Cardiac muscle cell (in vitro differentiated cells and primary cell): ENCODE data around the gene MISP. TPM values are rescaled to one million over a fixed set of nuclear protein-coding genes. Genes with fewer than 3 reads are reported as not detected.

ENCODE experiments used
- DNase-seq, 2 donors: peaks; one replicate each; pipeline versions ENCODE4 v3.0.0 to v3.0.0-alpha.2; 2010 to 2017; ENCODE audit warnings: low read depth in 1 of 2, low spot score in 1 of 2
- H3K27ac ChIP-seq: fragments of 200-600 bp; sonication (generic); 2 replicates; pipeline ENCODE4 v1.5.1; 2016
- H3K27me3 ChIP-seq: fragments of 200-600 bp; sonication (generic); 2 replicates; pipeline ENCODE4 v1.6.0; 2016; ENCODE audit warnings: control low read depth
- H3K36me3 ChIP-seq: fragments of 200-600 bp; sonication (generic); 2 replicates; pipeline ENCODE4 v1.5.1; 2016; ENCODE audit warnings: control low read depth
- H3K4me1 ChIP-seq: fragments of 200-600 bp; sonication (generic); 2 replicates; pipeline ENCODE4 v1.8.1; 2017; ENCODE audit warnings: low read depth, mild to moderate bottlenecking, mixed run types
- H3K4me3 ChIP-seq: fragments of 200-600 bp; sonication (generic); 2 replicates; pipeline ENCODE4 v1.5.1; 2016; ENCODE audit warnings: mild to moderate bottlenecking
- H3K9me3 ChIP-seq: fragments of 200-600 bp; sonication (generic); 2 replicates; pipeline ENCODE4 v1.5.1; 2017; ENCODE audit warnings: low read depth, mild to moderate bottlenecking, control low read depth
- polyA plus RNA-seq: library from polyadenylated mRNA; unstranded; fragments of >200 nt; fragmentation: Nextera tagmentation; extraction: Ambion mirVana; gene quantifications from 2 replicates; pipeline ENCODE4 v1.2.1, GENCODE V29; 2016
- total RNA-seq: library from RNA; depleted of rRNA; stranded (reverse); fragments of >200 nt; gene quantifications from 2 replicates; pipeline ENCODE4 v1.2.3, GENCODE V29; 2016
- TF ChIP-seq, protein P1 (sequence below): IDR thresholded peaks from 2 replicates; pipeline ENCODE4 v1.5.1; 2012; ENCODE audit warnings: low read depth, mild to moderate bottlenecking, low read length

The MISP gene
- total and polyA plus RNA-seq, 2 experiments from 2014 or later: 1.2 TPM; not detected in 1

- Histone ChIP-seq H3K27me3 (no peaks in the 10 kb centered on the region), H3K36me3 (no peaks in the 10 kb centered on the region), H3K9me3 (no peaks in the 10 kb centered on the region), H3K4me1 (peaks cover 10% of the 10 kb centered on the region), H3K4me3 (no peak overlapping the region), H3K27ac (peak overlapping the region; percentile 64)
- no peak for DNase-seq
- TF ChIP-seq, protein P1, sequence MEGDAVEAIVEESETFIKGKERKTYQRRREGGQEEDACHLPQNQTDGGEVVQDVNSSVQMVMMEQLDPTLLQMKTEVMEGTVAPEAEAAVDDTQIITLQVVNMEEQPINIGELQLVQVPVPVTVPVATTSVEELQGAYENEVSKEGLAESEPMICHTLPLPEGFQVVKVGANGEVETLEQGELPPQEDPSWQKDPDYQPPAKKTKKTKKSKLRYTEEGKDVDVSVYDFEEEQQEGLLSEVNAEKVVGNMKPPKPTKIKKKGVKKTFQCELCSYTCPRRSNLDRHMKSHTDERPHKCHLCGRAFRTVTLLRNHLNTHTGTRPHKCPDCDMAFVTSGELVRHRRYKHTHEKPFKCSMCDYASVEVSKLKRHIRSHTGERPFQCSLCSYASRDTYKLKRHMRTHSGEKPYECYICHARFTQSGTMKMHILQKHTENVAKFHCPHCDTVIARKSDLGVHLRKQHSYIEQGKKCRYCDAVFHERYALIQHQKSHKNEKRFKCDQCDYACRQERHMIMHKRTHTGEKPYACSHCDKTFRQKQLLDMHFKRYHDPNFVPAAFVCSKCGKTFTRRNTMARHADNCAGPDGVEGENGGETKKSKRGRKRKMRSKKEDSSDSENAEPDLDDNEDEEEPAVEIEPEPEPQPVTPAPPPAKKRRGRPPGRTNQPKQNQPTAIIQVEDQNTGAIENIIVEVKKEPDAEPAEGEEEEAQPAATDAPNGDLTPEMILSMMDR: no peak
Observed at GRCh38 chr19:795073-795611, 44.2 kb downstream of the MISP start.

GRCh38 chr19:795691-796581, 45.0 kb downstream of the MISP start:
- Histone ChIP-seq H3K9me3 (no peaks in the 10 kb centered on the region), H3K27me3 (no peaks in the 10 kb centered on the region), H3K4me1 (peaks cover 18% of the 10 kb centered on the region), H3K4me3 (peak overlapping the region; percentile 48), H3K36me3 (no peaks in the 10 kb centered on the region), H3K27ac (peak overlapping the region; percentile 64)
- no peak for DNase-seq
- TF ChIP-seq, protein P1: no peak

DNA sequence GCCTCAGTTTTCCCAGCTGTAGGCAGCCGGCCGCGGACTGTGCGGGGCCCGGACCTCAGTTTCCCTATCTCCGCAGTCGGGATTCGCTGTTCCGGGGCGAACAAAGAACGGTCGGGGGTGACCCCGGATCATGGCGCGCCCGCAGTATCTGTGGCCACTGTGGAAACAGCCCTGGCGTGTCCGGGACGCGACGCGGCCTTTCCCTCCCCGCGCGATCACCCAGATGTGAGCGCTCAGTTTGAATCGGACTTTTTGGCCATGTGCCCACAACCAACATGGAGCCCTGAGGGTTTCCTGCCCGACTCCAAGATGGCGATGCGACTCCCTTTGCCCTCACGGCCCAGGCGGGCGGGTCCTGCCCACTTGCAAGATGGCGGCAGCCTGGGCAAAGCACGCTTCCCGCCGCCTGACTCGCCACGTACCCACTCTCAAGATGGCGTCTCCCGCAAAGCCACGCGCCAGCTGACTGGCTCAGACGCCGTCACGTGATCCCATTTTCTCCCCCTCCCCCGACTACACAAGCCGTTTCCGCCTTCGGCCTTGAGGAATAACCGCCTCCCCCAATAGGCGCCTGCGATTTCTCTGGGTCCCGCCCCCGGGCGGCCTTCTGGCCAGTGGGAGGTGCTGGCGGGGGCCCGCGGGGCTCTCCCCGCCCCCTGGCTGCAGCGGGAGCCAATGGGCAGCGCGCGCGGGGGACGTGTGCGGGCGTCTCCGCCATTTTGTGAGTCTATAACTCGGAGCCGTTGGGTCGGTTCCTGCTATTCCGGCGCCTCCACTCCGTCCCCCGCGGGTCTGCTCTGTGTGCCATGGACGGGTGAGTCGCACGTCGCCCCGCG, 46.0 kb downstream of the MISP start, which contains the start of gene PTBP1:
Gene PTBP1, plus strand, starts transcription at position 761 of the 836 bp plus-strand sequence. Its CDS starts 46 bp downstream, at position 807.
- Histone ChIP-seq H3K9me3 (no peaks in the 10 kb centered on the region), H3K27ac (peak within 1 kb of the TSS; percentile 99)
- DNase-seq: peak; percentile 100

GRCh38 chr19:797528-798414, 46.9 kb downstream of the MISP start:
- H3K27me3 ChIP-seq: no peaks in the 10 kb centered on the region
- peaks cover 34% of the 10 kb centered on the region for H3K4me1 ChIP-seq
- no peaks in the 10 kb centered on the region for H3K36me3 ChIP-seq
- peak; percentile 90 to 96 for DNase-seq
- peak overlapping the region; percentile 99 for H3K27ac ChIP-seq
- H3K9me3 ChIP-seq: no peaks in the 10 kb centered on the region
- peak overlapping the region; percentile 97 for H3K4me3 ChIP-seq
- TF ChIP-seq, protein P1: no peak

More for the DNA sequence above, 46.0 kb downstream of the MISP start, which contains the start of gene PTBP1:
- Histone ChIP-seq H3K4me1 (peaks cover 27% of the 10 kb centered on the region), H3K27me3 (no peaks in the 10 kb centered on the region), H3K4me3 (peak within 1 kb of the TSS; percentile 97), H3K36me3 (no peaks in the 10 kb centered on the region)
- TF ChIP-seq, protein P1: peak; percentile 8
